Effector memory CD8-positive, alpha-beta T cell (primary cell): ENCODE measurements around the gene CDH13.

Experiments used
- ATAC-seq: fragments of 150-1000 bp; cut with Tn5 transposase; replicated peaks from 2 replicates; pipeline ENCODE4 v1.10.0; 2021; ENCODE audit warnings: mild to moderate bottlenecking, moderate library complexity
- DNase-seq, 3 experiments: peaks; one replicate each; pipeline ENCODE4 v3.0.0; 2021
- H3K27ac Mint-ChIP-seq, 2 donors: one replicate each; pipeline ENCODE4 v1.8.0; 2022; ENCODE audit warnings: mild to moderate bottlenecking in 2 of 2, mixed read lengths in 2 of 2, moderate library complexity in 2 of 2
- H3K27me3 Mint-ChIP-seq, 2 donors: one replicate each; pipeline ENCODE4 v1.8.0; 2022; ENCODE audit warnings: mixed read lengths in 2 of 2
- H3K36me3 Mint-ChIP-seq: one replicate; pipeline ENCODE4 v1.8.0; 2022; ENCODE audit warnings: mild to moderate bottlenecking, moderate library complexity, mixed read lengths; ENCODE audit not compliant: insufficient read depth
- H3K4me1 Mint-ChIP-seq, 2 donors: one replicate each; pipeline ENCODE4 v1.8.0; 2022; ENCODE audit warnings: low read depth in 2 of 2, mixed read lengths in 2 of 2
- H3K4me3 Mint-ChIP-seq, 2 donors: one replicate each; pipeline ENCODE4 v1.8.0; 2022; ENCODE audit warnings: mild to moderate bottlenecking in 2 of 2, mixed read lengths in 2 of 2, moderate library complexity in 2 of 2
- H3K9me3 Mint-ChIP-seq, 2 donors: one replicate each; pipeline ENCODE4 v1.8.0; 2022; ENCODE audit warnings: mixed read lengths in 2 of 2

CDH13 gene

GRCh38 chr16:83685615-83686165, 1058.9 kb downstream of the CDH13 start:
- Mint-ChIP-seq H3K9me3 (no peaks in the 10 kb centered on the region), H3K4me1 (peaks cover 0 to 2% of the 10 kb centered on the region in 2 donors), H3K4me3 (no peak overlapping the region), H3K27ac (no peak overlapping the region), H3K27me3 (peaks cover 25 to 29% of the 10 kb centered on the region in 2 donors), H3K36me3 (peaks cover 3% of the 10 kb centered on the region)
- DNase-seq (no peak), ATAC-seq (no peak)

- peaks cover 0 to 2% of the 10 kb centered on the region in 2 donors for H3K4me1 Mint-ChIP-seq
- H3K27me3 Mint-ChIP-seq, result peaks cover 24 to 26% of the 10 kb centered on the region in 2 donors
- no peak for DNase-seq
- ATAC-seq, result no peak
- H3K36me3 Mint-ChIP-seq, result no peaks in the 10 kb centered on the region
- no peak overlapping the region for H3K4me3 Mint-ChIP-seq
- H3K27ac Mint-ChIP-seq, result no peak overlapping the region
- no peaks in the 10 kb centered on the region for H3K9me3 Mint-ChIP-seq
Observed at GRCh38 chr16:83686726-83687125, 1060.0 kb downstream of the CDH13 start.

- peaks cover 12 to 25% of the 10 kb centered on the region in 2 donors for H3K27me3 Mint-ChIP-seq
- ATAC-seq (no peak), DNase-seq (no peak)
- no peaks in the 10 kb centered on the region for H3K9me3 Mint-ChIP-seq
- H3K4me1 Mint-ChIP-seq, result no peaks in the 10 kb centered on the region
- H3K4me3 Mint-ChIP-seq, result no peak overlapping the region
- no peak overlapping the region for H3K27ac Mint-ChIP-seq
- no peaks in the 10 kb centered on the region for H3K36me3 Mint-ChIP-seq
Observed at GRCh38 chr16:83689385-83689831, 1062.6 kb downstream of the CDH13 start.

- no peak overlapping the region for H3K4me3 Mint-ChIP-seq
- H3K27ac Mint-ChIP-seq, result no peak overlapping the region
- no peaks in the 10 kb centered on the region for H3K4me1 Mint-ChIP-seq
- H3K9me3 Mint-ChIP-seq, result no peaks in the 10 kb centered on the region
- H3K36me3 Mint-ChIP-seq, result no peaks in the 10 kb centered on the region
- no peak for DNase-seq
- peaks cover 19 to 36% of the 10 kb centered on the region in 2 donors for H3K27me3 Mint-ChIP-seq
- no peak for ATAC-seq
Observed at GRCh38 chr16:83692224-83692623, 1065.5 kb downstream of the CDH13 start.

- ATAC-seq, result no peak
- H3K4me1 Mint-ChIP-seq, result no peaks in the 10 kb centered on the region
- no peak for DNase-seq
- H3K27me3 Mint-ChIP-seq, result peaks cover 20 to 33% of the 10 kb centered on the region in 2 donors
- peaks cover 0 to 6% of the 10 kb centered on the region in 2 donors for H3K9me3 Mint-ChIP-seq
- H3K4me3 Mint-ChIP-seq, result no peak overlapping the region
- H3K36me3 Mint-ChIP-seq, result no peaks in the 10 kb centered on the region
- no peak overlapping the region for H3K27ac Mint-ChIP-seq
Observed at GRCh38 chr16:83698964-83699363, 1072.2 kb downstream of the CDH13 start.

GRCh38 chr16:83699817-83700216, 1073.0 kb downstream of the CDH13 start:
- no peak for ATAC-seq
- Mint-ChIP-seq H3K36me3 (no peaks in the 10 kb centered on the region), H3K27ac (no peak overlapping the region), H3K27me3 (peaks cover 20 to 27% of the 10 kb centered on the region in 2 donors), H3K9me3 (peaks cover 0 to 6% of the 10 kb centered on the region in 2 donors), H3K4me3 (no peak overlapping the region), H3K4me1 (no peaks in the 10 kb centered on the region)
- DNase-seq, result no peak

GRCh38 chr16:83700918-83701317, 1074.1 kb downstream of the CDH13 start:
- no peaks in the 10 kb centered on the region for H3K4me1 Mint-ChIP-seq
- DNase-seq, result no peak
- H3K9me3 Mint-ChIP-seq, result peaks cover 0 to 6% of the 10 kb centered on the region in 2 donors
- no peak overlapping the region for H3K27ac Mint-ChIP-seq
- H3K27me3 Mint-ChIP-seq, result peaks cover 20 to 27% of the 10 kb centered on the region in 2 donors
- no peaks in the 10 kb centered on the region for H3K36me3 Mint-ChIP-seq
- no peak for ATAC-seq
- H3K4me3 Mint-ChIP-seq, result no peak overlapping the region

GRCh38 chr16:83701494-83701893, 1074.7 kb downstream of the CDH13 start:
- Mint-ChIP-seq H3K4me1 (no peaks in the 10 kb centered on the region), H3K9me3 (peaks cover 0 to 6% of the 10 kb centered on the region in 2 donors), H3K27ac (no peak overlapping the region), H3K36me3 (no peaks in the 10 kb centered on the region), H3K4me3 (no peak overlapping the region), H3K27me3 (peaks cover 20 to 25% of the 10 kb centered on the region in 2 donors)
- ATAC-seq (no peak), DNase-seq (no peak)

GRCh38 chr16:83704656-83705055, 1077.9 kb downstream of the CDH13 start:
- H3K36me3 Mint-ChIP-seq, result peaks cover 6% of the 10 kb centered on the region
- no peak overlapping the region for H3K4me3 Mint-ChIP-seq
- H3K9me3 Mint-ChIP-seq, result peaks cover 0 to 3% of the 10 kb centered on the region in 2 donors
- ATAC-seq (no peak), DNase-seq (no peak)
- H3K27me3 Mint-ChIP-seq, result peaks cover 8 to 9% of the 10 kb centered on the region in 2 donors
- H3K27ac Mint-ChIP-seq, result no peak overlapping the region
- no peaks in the 10 kb centered on the region for H3K4me1 Mint-ChIP-seq

GRCh38 chr16:83705856-83706255, 1079.1 kb downstream of the CDH13 start:
- peaks cover 0 to 7% of the 10 kb centered on the region in 2 donors for H3K27me3 Mint-ChIP-seq
- peaks cover 6% of the 10 kb centered on the region for H3K36me3 Mint-ChIP-seq
- DNase-seq (no peak), ATAC-seq (no peak)
- no peak overlapping the region for H3K4me3 Mint-ChIP-seq
- H3K4me1 Mint-ChIP-seq, result no peaks in the 10 kb centered on the region
- no peaks in the 10 kb centered on the region for H3K9me3 Mint-ChIP-seq
- H3K27ac Mint-ChIP-seq, result no peak overlapping the region

- H3K4me3 Mint-ChIP-seq, result no peak overlapping the region
- no peaks in the 10 kb centered on the region for H3K9me3 Mint-ChIP-seq
- no peak overlapping the region for H3K27ac Mint-ChIP-seq
- ATAC-seq, result no peak
- no peak for DNase-seq
- peaks cover 6% of the 10 kb centered on the region for H3K36me3 Mint-ChIP-seq
- no peaks in the 10 kb centered on the region for H3K4me1 Mint-ChIP-seq
- H3K27me3 Mint-ChIP-seq, result peaks cover 0 to 10% of the 10 kb centered on the region in 2 donors
Observed at GRCh38 chr16:83706394-83706793, 1079.6 kb downstream of the CDH13 start.

GRCh38 chr16:83711069-83711468, 1084.3 kb downstream of the CDH13 start:
- no peak for ATAC-seq
- Mint-ChIP-seq H3K27ac (no peak overlapping the region), H3K27me3 (peaks cover 0 to 10% of the 10 kb centered on the region in 2 donors), H3K36me3 (peaks cover 6% of the 10 kb centered on the region), H3K4me3 (no peak overlapping the region), H3K9me3 (no peaks in the 10 kb centered on the region), H3K4me1 (no peaks in the 10 kb centered on the region)
- no peak for DNase-seq

- Mint-ChIP-seq H3K27ac (no peak overlapping the region), H3K27me3 (peaks cover 8 to 21% of the 10 kb centered on the region in 2 donors), H3K36me3 (no peaks in the 10 kb centered on the region), H3K9me3 (no peaks in the 10 kb centered on the region), H3K4me3 (no peak overlapping the region), H3K4me1 (no peaks in the 10 kb centered on the region)
- ATAC-seq (no peak), DNase-seq (no peak)
Observed at GRCh38 chr16:83713597-83713996, 1086.8 kb downstream of the CDH13 start.

GRCh38 chr16:83714286-83714685, 1087.5 kb downstream of the CDH13 start:
- H3K36me3 Mint-ChIP-seq, result no peaks in the 10 kb centered on the region
- H3K4me3 Mint-ChIP-seq, result no peak overlapping the region

More at GRCh38 chr16:83714286-83714685, 1087.5 kb downstream of the CDH13 start:
- no peaks in the 10 kb centered on the region for H3K9me3 Mint-ChIP-seq
- no peak overlapping the region for H3K27ac Mint-ChIP-seq
- no peaks in the 10 kb centered on the region for H3K4me1 Mint-ChIP-seq
- DNase-seq (no peak), ATAC-seq (no peak)
- H3K27me3 Mint-ChIP-seq, result peaks cover 8 to 23% of the 10 kb centered on the region in 2 donors
